Stimulated activated CD4-positive, alpha-beta T cell treated with anti-CD3 and anti-CD28 coated beads, Interleukin-12 subunit alpha, Interleukin-12 subunit beta, amount 100 ng/mL, for 24 hours (primary cell): ENCODE measurements around the gene GTSE1.
"Not testable (repeated sequence)": the region's sequence is repeated elsewhere in the genome, so short reads cannot be mapped to it uniquely, and the experiment has no call there.

ENCODE experiments used
- DNase-seq, 2 experiments: peaks; one replicate each; pipeline ENCODE4 v3.0.0-alpha.2; 2020; ENCODE audit warnings: low read depth in 2 of 2

Gene GTSE1

GRCh38 chr22:46292732-46293131, 3.9 kb upstream of the GTSE1 start:
- DNase-seq: no peak

DNA sequence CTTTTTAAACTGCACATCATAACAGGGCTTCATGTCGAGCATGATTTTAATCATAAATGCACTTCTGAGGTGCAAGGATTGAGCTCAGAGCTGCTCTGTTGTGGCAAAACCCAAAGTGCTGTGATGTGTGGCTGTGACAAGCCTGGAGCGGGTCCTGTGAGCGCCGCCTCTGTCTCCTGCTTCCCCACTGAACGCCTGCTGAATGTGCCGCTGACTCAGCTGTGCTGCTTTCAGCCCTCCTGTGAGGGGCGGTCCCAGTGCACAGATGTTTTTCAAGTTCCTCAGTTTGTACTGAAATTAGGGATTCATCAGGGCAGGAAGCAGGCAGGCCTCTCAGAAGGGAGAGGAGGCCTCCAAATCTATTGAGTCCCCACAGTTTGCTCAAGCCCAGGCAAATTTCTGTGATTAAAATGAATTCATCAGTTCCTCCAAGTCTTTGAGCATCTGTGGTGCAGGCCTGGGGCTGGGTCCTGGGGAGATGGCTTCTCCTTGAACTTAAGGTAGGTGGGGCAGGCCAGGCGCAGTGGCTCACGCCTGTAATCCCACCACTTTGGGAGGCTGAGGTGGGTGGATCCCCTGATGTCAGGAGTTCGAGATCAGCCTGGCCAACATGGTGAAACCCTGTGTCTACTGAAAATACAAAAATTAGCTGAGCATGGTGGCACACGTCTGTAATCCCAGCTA, 3.0 kb upstream of the GTSE1 start:
- no peak for DNase-seq

DNA sequence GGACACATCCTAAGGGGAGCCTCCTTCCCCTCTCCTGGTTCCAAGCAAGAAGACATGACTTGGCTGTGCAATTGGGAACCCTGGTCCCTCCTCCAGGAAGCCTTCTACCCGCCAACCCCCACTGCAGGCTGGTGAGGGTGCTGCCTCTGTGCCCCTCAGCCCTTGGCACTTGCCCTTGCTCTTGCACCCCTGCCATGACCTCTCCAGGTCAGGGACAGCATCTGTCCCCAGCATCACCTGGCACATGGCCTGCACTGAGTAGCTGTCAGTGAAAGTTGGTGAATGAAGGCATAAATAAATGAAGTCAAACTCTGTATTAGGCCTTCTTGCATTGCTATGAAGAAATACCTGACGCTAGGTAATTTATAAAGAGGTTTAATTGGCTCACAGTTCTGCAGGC, 1.9 kb upstream of the GTSE1 start:
- no peak for DNase-seq

GRCh38 chr22:46295277-46295971, 1.2 kb upstream of the GTSE1 start:
- DNase-seq: no peak

DNA sequence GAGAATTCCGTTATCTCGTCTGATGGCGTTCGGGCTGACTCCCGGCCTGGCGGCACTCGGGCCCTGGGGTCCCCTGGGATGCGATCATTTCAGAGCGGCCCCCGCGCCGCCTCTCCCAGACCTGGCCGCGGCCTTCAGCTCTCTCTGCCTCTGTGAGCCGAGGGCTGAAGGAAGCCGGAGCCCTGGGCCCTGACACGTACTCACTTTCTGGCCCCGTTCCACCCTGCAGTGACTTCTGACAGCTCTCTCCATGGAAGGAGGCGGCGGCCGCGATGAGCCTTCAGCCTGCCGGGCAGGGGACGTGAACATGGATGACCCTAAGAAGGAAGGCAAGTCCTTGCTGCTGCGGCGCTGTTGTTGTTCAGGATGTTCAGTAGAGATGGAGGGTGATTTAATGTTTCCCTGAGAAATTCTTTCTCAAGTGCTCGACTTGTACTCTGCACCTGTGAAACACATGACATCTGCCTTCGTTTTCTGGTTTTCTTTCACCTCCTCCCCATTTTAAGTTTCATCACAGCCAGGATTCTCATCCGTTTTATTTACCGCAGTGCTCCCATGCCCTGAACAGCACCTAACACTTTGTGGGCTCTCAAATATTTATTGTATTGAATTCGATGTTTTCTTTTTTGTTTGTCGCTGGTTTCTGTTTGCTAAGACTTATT, 612 bp downstream of the GTSE1 start:
- DNase-seq: peak in 1 of 2 experiments; percentile 6

GRCh38 chr22:46299101-46299500, 2.4 kb downstream of the GTSE1 start:
- no peak for DNase-seq

DNA sequence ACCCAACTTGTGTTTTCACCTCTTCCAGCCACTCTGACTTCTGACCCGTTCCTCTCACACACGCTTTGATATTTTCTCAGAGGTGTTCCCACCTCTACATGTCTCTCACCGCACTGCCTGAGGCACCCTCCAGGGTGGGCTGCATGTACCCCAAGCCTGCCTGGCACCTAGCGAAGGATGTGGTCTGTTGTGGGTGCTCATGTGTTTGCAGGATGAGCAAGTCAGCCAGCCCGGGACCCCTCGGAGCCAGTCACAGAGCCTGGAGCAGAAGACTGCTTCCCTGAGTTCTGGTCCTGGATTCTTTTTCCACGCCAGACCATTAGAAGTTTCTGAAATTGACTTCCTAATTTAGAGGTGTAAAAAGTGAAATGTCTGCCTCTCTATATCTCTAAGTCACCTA, 3.8 kb downstream of the GTSE1 start:
- no peak for DNase-seq

DNA sequence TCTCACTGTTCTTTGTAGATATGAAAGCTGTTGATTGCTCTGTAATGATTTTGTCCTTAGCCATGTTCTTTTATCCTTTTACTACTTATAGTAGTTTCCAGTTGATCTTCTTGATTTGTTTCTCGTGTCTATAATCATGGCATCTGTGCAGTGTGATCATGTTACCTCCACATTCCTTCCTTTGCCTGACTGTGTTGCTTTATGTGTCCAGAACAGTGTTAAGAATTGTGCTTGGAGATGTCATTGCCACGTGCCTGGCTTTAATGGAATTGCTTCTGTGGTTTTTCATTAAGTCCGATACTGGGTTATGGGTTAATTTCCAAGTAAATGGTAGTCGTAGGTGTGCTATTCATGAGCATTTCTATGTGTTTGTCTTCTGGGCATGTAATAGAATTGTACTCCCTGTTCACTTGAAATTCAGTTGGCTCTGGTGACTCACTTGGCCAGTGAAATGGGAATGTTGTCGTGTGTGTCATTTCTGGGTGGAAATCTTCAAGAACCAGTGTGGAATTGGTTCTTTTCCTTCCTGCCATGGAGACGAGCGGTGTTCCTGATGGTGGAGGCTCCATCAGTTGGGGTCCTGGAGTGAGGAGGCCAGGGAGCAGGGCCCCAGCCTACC, 6.8 kb downstream of the GTSE1 start:
- no peak for DNase-seq

- no peak for DNase-seq
These were observed 11.8 kb downstream of the GTSE1 start for GRCh38 chr22:46308283-46308988.

- no peak for DNase-seq
These were observed 12.9 kb downstream of the GTSE1 start for GRCh38 chr22:46309526-46310085.

- no peak for DNase-seq
These were observed 15.4 kb downstream of the GTSE1 start for GRCh38 chr22:46312056-46312455.

DNA sequence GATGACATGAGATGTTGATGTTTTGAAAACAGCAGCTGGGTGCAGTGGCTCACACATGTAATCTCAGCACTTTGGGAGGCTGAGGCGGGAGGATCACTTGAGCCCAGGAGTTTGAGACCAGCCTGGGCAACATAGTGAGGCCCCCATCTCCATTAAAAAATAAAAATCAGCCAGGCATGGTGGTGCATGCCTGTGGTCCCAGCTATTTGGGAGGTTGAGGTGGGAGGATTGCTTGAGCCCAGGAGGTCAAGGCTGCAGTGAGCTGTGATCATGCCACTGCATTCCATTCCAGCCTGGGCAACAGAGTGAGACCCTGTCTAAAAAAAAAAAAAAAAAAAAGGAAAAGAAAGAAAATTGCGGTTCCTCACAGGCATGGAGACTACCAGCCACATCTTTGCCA, 16.2 kb downstream of the GTSE1 start:
- DNase-seq: not testable (repeated sequence)

GRCh38 chr22:46315976-46316375, 19.3 kb downstream of the GTSE1 start:
- no peak for DNase-seq

DNA sequence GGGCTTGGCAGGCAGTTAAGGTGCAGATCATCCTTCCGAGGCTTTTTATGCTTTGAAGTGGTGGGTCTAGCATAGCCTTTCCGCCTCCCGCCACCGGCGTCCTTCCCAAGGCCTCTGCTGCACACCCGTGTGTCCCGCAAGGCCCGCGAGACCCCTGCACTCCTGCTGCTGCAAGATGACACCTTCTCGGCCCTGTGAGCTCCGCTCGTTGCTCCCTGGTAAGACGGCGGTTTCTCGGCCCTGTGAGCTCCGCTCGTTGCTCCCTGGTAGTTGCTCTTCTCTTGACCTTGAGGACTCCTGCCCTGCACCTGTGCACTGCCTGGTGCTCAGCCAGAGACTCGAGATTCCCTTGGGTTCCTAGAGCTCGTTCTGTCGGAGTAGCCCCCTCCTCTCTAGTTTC, 21.0 kb downstream of the GTSE1 start:
- DNase-seq: no peak

- DNase-seq: no peak
These were observed 21.9 kb downstream of the GTSE1 start for GRCh38 chr22:46318576-46318975.

GRCh38 chr22:46319319-46319718, 22.6 kb downstream of the GTSE1 start:
- DNase-seq: no peak

DNA sequence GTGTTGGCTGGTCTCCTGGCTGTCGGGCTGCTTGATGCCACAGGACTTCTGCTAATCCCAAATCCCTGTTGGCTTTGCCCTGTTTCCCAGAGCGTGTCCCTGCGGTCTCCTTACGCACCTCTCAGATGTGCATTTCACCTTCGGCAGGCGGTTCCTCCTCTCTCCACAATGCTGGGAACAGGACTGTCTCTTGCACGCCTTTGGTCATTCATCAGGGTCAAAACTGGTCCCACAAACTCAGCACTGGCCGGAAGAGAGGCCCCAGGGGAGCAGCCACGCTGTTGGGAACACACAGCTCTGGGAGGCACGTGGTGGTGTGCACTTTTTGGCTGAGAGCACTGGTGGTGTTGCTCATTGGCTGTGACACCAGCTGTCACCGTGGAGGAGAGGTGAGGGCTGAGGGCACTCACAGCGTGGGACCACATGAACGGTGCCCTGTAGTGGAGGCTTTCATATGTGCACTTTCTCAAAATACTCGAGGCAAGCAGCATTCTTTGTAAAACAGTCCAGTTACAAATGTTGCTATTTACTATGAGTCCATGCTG, 23.6 kb downstream of the GTSE1 start:
- no peak for DNase-seq

DNA sequence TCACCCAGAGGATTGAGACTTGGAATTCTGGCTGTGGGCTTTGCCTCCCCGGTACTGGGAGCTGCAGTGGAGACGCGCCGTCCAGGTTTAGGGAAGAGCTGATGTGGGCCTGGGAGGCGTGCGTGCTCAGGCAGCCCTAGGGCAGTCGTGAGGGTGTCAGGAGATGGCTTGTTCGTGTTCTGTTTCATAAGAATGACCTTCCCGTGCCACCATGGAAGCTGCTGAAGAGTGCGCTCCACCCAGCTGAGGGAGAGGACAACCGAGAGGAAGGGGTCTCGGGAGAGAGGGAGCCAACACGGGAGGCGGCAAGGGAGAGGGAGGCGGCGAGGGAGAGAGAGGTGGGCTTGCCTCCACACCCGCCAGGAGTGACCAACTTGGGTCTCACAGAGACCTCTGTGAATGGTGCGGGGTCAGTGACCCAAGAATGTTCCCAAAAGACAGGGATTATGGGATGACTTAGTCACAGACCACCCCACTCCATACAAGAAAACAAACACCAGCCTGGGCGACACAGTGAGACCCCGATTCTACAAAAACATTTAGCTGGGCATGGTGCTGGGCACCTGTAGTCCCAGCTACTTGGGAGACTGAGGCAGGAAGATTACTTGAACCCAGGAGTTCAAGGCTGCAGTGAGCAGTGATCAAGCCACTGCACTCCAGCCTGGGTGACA, 24.2 kb downstream of the GTSE1 start:
- no peak for DNase-seq

GRCh38 chr22:46322711-46323110, 26.0 kb downstream of the GTSE1 start:
- no peak for DNase-seq

DNA sequence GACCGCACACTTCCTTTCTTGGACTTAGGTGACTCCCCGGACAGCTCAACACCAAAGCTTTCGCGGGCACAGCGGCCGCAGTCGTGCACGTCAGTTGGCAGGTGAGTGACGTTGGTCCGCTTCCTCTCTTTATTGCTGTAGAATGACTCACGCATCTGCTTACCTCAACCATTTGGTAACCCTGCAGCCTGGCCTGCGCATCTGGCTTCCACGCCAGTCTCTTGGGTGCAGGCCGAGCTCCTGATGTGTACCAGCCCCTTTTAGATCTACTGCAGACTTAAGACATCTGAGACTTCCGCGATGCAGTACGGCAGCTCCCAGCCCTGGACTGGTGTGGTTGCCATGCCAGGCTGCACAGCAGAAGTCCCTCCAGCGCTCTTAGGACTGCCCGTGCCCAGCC, 26.5 kb downstream of the GTSE1 start:
- no peak for DNase-seq
